DND-41 (cell line): ENCODE measurements around the gene CRY2.

Experiments used
- CTCF ChIP-seq: IDR thresholded peaks from 2 replicates; pipeline ENCODE4 v1.5.1; 2012; ENCODE audit warnings: borderline replicate concordance, low read length, moderate library complexity, mild to moderate bottlenecking; ENCODE audit not compliant: poor library complexity, severe bottlenecking; ENCODE audit errors: extremely low read depth
- EZH2 ChIP-seq: IDR thresholded peaks from 3 replicates; pipeline ENCODE4 v1.6.1; 2012; ENCODE audit warnings: borderline replicate concordance, low read depth, mild to moderate bottlenecking, moderate library complexity, low read length, inconsistent platforms; ENCODE audit not compliant: severe bottlenecking

DNA sequence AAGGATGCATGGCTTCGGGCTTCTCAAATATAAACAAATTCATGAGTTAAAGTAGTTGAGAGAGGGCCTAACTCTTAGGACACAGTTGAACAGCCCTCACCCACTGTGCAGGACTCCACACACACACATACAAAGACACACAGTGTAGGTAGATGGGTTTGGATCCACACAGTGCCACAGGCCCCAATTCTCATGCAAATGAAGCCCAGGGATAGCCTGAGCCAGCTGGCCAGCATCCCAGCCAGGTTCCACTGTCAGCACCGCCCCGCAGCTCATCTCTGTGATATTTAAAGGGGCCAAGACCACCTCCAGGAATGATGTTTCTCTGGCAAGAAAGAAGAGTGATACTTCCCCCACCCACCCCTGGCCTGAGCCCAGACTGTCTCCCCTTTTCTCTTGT lies 30.7 kb upstream of the CRY2 start:
- no peak for TF ChIP-seq CTCF
- no peak for TF ChIP-seq EZH2
